DOHH2 (cell line): Measurements from ENCODE around the gene OLFM1.

Experiments used
- H3F3A ChIP-seq: fragments of 200-600 bp; sonication (generic), shearing (Covaris generic); 2 replicates; pipeline ENCODE4 v1.6.0; 2016; ENCODE audit warnings: antibody characterized with exemption, mild to moderate bottlenecking; ENCODE audit not compliant: control insufficient read depth, insufficient read depth
- H3K27ac ChIP-seq: fragments of 200-600 bp; sonication (generic); 2 replicates; pipeline ENCODE4 v1.5.1; 2014; ENCODE audit warnings: low read depth, mild to moderate bottlenecking, low read length, moderate library complexity
- H3K27me3 ChIP-seq: fragments of 200-600 bp; sonication (generic); 2 replicates; pipeline ENCODE4 v1.6.1; 2014; ENCODE audit warnings: mild to moderate bottlenecking, low read length, mixed read lengths; ENCODE audit not compliant: control insufficient read depth
- H3K36me3 ChIP-seq: fragments of 200-600 bp; sonication (generic); 2 replicates; pipeline ENCODE4 v1.6.1; 2014; ENCODE audit warnings: mild to moderate bottlenecking, low read length, moderate library complexity, mixed read lengths; ENCODE audit not compliant: control insufficient read depth
- H3K4me1 ChIP-seq: fragments of 200-600 bp; sonication (generic); 2 replicates; pipeline ENCODE4 v1.6.1; 2014; ENCODE audit warnings: mild to moderate bottlenecking, low read length, mixed read lengths; ENCODE audit not compliant: control insufficient read depth
- H3K4me2 ChIP-seq: fragments of 200-600 bp; sonication (generic); 2 replicates; pipeline ENCODE4 v1.6.0; 2014; ENCODE audit warnings: mild to moderate bottlenecking, low read length, moderate library complexity
- H3K4me3 ChIP-seq: fragments of 200-600 bp; sonication (generic); 2 replicates; pipeline ENCODE4 v1.5.1; 2014; ENCODE audit warnings: mild to moderate bottlenecking, low read length, mixed read lengths
- H3K79me2 ChIP-seq: fragments of 200-600 bp; sonication (generic); 2 replicates; pipeline ENCODE4 v1.6.1; 2014; ENCODE audit warnings: mild to moderate bottlenecking, low read length, mixed read lengths; ENCODE audit not compliant: control insufficient read depth
- H3K9me2 ChIP-seq: fragments of 200-600 bp; sonication (generic); replicated peaks from 2 replicates; pipeline ENCODE4 v1.6.1; 2014; ENCODE audit warnings: mild to moderate bottlenecking, low read length, mixed read lengths; ENCODE audit not compliant: control insufficient read depth
- H3K9me3 ChIP-seq: fragments of 200-600 bp; sonication (generic); 2 replicates; pipeline ENCODE4 v1.6.1; 2014; ENCODE audit warnings: antibody characterized with exemption, low read length, mixed read lengths; ENCODE audit not compliant: control insufficient read depth, insufficient read depth
- H4K20me1 ChIP-seq: fragments of 200-600 bp; sonication (generic); 2 replicates; pipeline ENCODE4 v1.6.0; 2014; ENCODE audit warnings: low read depth, mild to moderate bottlenecking, antibody characterized with exemption, low read length, moderate library complexity; ENCODE audit not compliant: control insufficient read depth, insufficient read depth
- CTCF ChIP-seq: fragments of 200-600 bp; sonication (generic); IDR thresholded peaks from one replicate; pipeline ENCODE4 v1.5.1; 2014; ENCODE audit warnings: antibody characterized with exemption, mild to moderate bottlenecking, low read depth, low read length; ENCODE audit not compliant: poor library complexity, severe bottlenecking
- EZH2phosphoT487 ChIP-seq: fragments of 200-600 bp; sonication (generic); IDR thresholded peaks from 2 replicates; pipeline ENCODE4 v1.6.1; 2017; ENCODE audit warnings: borderline replicate concordance, mild to moderate bottlenecking, antibody characterized with exemption, low read length, moderate library complexity, mixed read lengths

Gene OLFM1

GRCh38 chr9:135095470-135096407 lies 8.3 kb downstream of the OLFM1 start:
- Histone ChIP-seq H3K27ac (no peak overlapping the region), H3K36me3 (no peaks in the 10 kb centered on the region), H3K27me3 (no peaks in the 10 kb centered on the region), H3F3A (no peaks in the 10 kb centered on the region), H3K79me2 (no peaks in the 10 kb centered on the region), H3K9me3 (no peaks in the 10 kb centered on the region), H3K4me3 (no peak overlapping the region), H4K20me1 (no peaks in the 10 kb centered on the region), H3K4me1 (no peaks in the 10 kb centered on the region), H3K9me2 (no peaks in the 10 kb centered on the region), H3K4me2 (no peak overlapping the region)
- TF ChIP-seq CTCF (no peak), EZH2phosphoT487 (no peak)

GRCh38 chr9:135096408-135096895 lies 9.0 kb downstream of the OLFM1 start:
- no peaks in the 10 kb centered on the region for H3K9me2 ChIP-seq
- H3K27me3 ChIP-seq = no peaks in the 10 kb centered on the region
- H3K9me3 ChIP-seq = no peaks in the 10 kb centered on the region
- no peaks in the 10 kb centered on the region for H3F3A ChIP-seq
- no peak overlapping the region for H3K4me3 ChIP-seq
- TF ChIP-seq EZH2phosphoT487 (no peak), CTCF (no peak)
- no peaks in the 10 kb centered on the region for H3K4me1 ChIP-seq
- no peaks in the 10 kb centered on the region for H4K20me1 ChIP-seq
- no peaks in the 10 kb centered on the region for H3K36me3 ChIP-seq
- no peak overlapping the region for H3K4me2 ChIP-seq
- no peaks in the 10 kb centered on the region for H3K79me2 ChIP-seq
- no peak overlapping the region for H3K27ac ChIP-seq

GRCh38 chr9:135098400-135099105 lies 11.1 kb downstream of the OLFM1 start:
- Histone ChIP-seq H3K27me3 (no peaks in the 10 kb centered on the region), H3K9me2 (no peaks in the 10 kb centered on the region)
- no peak for TF ChIP-seq EZH2phosphoT487
- no peak for TF ChIP-seq CTCF

More at GRCh38 chr9:135098400-135099105, 11.1 kb downstream of the OLFM1 start:
- H3K4me2 ChIP-seq = no peak overlapping the region
- H3F3A ChIP-seq = no peaks in the 10 kb centered on the region
- H3K4me1 ChIP-seq = no peaks in the 10 kb centered on the region
- H3K27ac ChIP-seq = no peak overlapping the region
- H4K20me1 ChIP-seq = no peaks in the 10 kb centered on the region
- no peaks in the 10 kb centered on the region for H3K9me3 ChIP-seq
- no peak overlapping the region for H3K4me3 ChIP-seq
- H3K79me2 ChIP-seq = no peaks in the 10 kb centered on the region
- H3K36me3 ChIP-seq = no peaks in the 10 kb centered on the region
